OCI-M2 (cell line): Measurements from ENCODE around the gene SPATA6.
"Not testable (repeated sequence)": the region's sequence is repeated elsewhere in the genome, so short reads cannot be mapped to it uniquely, and the experiment has no call there.

Experiments
- DNase-seq: peaks from one replicate; lab custom pipeline; 2025; ENCODE audit not compliant: unreplicated experiment; lab: John Stamatoyannopoulos, UW

SPATA6 gene

GRCh38 chr1:48362901-48363300 lies 109.1 kb downstream of the SPATA6 start:
- DNase-seq = no peak

DNA sequence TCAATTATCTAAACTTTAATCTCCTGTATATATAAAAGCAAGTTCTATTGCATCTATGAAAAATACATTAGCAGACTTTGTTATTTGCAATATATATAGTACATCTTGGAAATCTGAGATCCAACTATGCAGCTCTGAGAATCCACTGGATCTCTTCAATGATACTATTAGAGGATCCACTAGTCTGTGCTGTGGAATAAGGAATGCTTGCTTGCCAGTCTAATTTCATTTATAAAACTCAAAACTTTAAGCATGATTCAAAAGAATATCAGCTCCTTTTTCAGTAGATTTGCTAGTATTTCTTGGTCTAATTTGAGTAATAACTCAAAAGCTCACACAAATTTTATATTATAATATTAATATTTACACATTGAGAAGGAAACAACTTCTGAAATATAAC lies 115.1 kb downstream of the SPATA6 start:
- DNase-seq = no peak

DNA sequence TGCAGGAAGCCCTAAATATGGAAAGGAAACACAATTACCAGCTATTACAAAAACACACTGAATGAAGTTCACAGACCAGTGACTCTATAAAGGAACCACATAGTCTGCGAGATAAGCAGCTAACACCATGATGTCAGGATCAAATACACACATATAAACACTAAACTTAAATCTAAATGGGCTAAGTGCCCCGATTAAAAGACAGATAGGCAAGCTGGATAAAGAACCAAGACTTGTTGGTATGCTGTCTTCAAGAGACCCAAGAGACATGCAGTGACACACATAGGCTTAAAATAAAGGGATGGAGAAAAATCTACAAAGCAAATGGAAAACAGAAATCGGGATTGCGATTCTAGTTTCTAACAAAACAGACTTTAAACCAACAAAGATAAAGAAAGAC lies 127.6 kb downstream of the SPATA6 start:
- no peak for DNase-seq

DNA sequence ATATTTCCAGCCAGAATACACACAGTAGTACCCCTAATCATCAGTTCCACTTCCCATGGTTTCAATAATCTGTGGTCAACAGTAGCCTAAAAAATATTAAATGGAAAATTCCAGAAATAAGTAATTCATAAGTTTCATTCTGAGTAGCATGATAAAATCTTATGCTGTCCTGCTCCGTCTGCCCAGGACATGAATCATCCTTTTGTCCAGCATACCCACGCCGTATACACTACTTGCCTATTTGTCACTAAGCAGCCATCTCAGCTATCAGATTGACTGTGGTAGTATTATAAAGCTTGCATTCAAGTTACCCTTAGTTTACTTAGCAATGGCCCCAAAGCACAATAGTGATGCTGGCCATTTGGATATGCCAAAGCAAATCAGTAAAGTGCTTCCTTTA lies 130.8 kb downstream of the SPATA6 start:
- no peak for DNase-seq

DNA sequence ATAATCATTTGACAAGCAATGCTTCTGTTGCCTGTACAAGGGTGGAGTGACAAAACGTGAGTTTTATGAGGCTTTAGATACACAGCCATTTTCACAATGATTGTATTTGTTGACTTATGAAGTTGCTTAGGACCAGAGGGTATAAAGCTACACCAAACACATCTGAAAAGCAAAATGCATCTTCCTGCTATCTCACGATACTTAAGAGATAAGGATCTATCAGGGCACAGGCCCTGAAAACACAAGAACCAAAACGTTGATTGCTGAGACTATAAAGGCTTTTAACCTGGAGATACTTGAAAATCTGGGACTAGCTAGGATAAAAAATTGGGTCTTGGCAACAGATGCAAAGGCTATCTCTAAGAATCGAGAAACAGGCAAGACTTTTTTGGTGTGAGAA lies 133.7 kb downstream of the SPATA6 start:
- no peak for DNase-seq

DNA sequence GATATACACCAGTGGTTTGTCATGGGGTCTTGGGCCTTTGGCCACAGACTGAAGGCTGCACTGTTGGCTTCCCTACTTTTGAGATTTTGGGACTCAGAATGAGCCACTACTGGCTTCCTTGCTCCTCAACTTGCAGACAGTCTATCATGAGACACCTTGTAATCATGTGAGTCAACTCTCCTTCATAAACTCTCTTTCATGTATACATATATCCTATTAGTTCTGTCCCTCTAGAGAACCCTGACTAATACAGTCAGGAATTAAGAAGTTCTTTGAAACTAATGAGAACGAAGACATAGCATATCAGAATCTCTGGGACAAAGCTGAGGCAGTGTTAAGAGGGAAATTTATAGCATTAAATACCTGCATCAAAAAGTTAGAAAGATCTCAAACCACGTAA lies 138.7 kb downstream of the SPATA6 start:
- no peak for DNase-seq

GRCh38 chr1:48332115-48332514 lies 139.9 kb downstream of the SPATA6 start:
- DNase-seq = no peak

DNA sequence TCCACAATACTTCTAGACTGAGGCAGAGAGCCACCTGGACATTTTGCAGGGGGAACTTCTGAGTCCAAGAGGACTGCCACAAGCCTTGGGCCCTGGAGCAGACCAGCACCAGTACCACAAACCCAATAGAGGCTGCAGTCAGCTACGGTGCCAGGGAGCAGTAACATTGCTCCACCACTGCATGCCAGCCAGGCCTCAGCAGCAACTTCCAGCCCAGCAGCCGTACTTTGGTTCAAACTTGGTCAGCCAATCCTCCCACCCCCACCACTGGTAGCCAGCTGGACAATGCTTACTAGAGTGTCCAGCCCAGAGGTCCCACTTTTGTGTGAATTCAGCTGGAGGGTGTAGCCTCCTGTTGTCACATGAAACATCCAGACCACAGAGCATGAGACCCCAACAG lies 142.1 kb downstream of the SPATA6 start:
- no peak for DNase-seq

DNA sequence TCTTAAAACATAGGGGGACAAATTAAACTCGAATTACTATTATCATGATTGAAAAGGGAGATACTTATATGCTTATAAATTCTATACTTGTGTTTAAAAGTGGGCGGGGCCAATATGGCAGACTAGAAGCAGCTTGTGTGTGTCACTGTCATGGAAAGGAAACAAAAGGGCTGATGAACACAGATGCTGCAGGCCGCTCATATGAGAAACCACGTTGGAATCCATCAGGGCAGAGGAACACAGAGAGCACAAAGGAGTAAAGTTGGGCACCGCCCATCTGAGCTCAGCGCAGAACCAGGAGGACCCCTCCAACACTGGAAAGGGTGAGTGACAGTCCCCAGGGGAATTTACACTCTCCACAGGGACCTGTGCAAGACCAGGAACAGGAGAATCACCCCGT lies 142.5 kb downstream of the SPATA6 start:
- no peak for DNase-seq

- DNase-seq = not testable (repeated sequence)
Measured at GRCh38 chr1:48311829-48312228, 160.2 kb downstream of the SPATA6 start.

GRCh38 chr1:48309564-48310082 lies 162.4 kb downstream of the SPATA6 start:
- DNase-seq = no peak

GRCh38 chr1:48302652-48303051 lies 169.4 kb downstream of the SPATA6 start:
- DNase-seq = no peak

DNA sequence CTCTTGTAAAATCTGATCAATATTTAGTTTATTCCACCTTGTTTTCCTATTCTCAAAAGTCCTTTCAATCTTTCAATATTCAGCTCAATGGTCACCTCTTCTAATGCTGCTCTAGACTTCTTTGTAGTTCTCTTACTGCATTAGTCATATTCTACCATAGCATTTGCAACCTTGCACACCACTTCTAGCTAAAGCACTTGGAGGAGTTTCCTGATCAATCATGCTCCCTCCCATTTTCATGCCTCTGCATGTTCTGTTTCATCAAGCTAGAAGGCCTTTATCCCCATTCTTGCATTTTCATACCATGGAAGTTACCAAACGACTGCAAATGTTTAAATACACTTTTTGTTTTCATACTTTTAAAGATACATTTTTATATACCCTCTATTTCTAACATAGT lies 177.3 kb downstream of the SPATA6 start:
- no peak for DNase-seq

DNA sequence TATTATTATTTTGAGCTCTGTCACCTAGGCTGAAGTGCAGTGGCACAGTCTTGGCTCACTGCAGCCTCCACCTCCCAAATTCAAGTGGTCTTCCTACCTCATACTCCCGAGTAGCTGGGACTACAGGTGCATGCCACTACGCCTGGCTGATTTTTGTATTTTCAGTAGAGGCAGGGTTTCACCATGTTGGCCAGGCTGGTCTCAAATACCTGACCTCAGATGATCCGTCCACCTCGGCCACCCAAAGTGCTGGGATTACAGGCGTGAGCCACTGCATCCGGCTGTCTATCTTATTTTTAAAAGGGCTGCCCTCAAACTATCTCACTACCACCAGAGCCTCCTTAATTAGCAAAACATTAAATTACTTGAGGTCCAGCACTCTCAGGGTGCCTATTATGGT lies 177.9 kb downstream of the SPATA6 start:
- DNase-seq = not testable (repeated sequence)

DNA sequence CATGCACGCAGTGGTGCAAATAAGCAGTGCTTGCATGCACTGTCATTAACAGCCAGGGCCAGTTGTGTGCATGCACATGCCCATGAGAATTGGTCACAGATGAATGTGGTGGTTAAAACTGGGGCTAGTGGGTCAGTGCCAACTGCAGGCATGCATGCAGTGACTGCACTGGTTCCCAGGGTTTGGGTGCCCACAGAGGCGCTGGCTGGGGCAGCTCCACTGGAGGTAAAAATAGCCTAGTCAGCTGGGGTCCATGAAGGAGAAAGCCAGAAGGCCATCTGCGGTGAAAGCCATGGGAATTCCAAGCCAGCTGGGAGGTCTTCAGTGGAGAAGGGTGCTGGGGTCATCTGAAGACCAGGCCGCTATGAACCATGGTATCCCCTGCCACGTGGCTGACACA lies 179.3 kb downstream of the SPATA6 start:
- no peak for DNase-seq

DNA sequence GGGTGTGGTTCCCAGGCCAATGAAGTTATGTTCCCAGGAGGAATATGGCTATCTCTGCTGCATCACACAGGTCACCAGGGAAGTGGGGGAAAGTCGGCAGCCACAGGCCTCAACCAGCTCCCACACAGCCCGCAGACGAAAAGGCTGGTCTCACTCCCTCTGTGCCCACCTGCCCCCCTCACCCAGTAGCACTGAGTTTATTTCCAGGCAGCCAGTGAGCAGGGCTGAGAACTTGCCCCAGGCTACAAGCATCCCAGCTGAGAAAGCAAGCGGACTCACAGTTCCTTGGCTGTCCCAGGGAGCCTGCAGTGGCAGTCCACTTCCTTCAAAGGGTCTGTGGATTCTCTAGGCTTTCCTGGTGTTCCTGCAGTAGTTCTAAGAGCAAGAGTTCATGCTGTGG lies 180.6 kb downstream of the SPATA6 start:
- no peak for DNase-seq

- DNase-seq = no peak
Measured at GRCh38 chr1:48285525-48285924, 186.5 kb downstream of the SPATA6 start.

DNA sequence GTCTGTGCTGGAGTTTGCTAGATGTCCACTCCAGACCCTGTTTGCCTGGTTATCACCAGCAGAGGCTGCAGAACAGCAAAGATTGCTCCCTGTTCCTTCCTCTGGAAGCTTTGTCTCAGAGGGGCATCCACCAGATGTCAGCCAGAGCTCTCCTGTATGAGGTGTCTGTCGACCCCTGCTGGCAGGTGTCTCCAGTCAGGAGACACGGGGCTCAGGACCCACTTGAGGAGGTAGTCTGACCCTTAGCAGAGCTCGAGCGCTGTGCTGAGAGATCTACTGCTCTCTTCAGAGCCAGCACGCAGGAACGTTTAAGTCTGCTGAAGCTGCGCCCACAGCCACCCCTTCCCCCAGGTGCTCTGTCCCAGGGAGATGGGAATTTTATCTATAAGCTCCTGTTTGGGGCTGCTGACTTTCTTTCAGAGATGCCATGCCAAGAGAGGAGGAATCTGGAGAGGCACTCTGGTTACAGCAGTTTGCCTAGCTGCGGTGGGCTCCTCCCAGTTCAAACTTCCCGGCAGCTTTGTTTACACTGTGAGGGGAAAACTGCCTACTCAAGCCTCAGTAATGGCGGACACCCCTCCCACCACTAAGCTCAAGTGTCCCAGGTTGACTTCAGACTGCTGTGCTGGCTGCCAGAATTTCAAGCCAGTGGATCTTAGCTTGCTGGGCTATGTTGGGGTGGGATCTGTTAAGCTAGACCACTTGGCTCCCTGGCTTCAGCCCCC lies 187.1 kb downstream of the SPATA6 start:
- DNase-seq = not testable (repeated sequence)

GRCh38 chr1:48282329-48282728 lies 189.7 kb downstream of the SPATA6 start:
- DNase-seq = not testable (repeated sequence)

DNA sequence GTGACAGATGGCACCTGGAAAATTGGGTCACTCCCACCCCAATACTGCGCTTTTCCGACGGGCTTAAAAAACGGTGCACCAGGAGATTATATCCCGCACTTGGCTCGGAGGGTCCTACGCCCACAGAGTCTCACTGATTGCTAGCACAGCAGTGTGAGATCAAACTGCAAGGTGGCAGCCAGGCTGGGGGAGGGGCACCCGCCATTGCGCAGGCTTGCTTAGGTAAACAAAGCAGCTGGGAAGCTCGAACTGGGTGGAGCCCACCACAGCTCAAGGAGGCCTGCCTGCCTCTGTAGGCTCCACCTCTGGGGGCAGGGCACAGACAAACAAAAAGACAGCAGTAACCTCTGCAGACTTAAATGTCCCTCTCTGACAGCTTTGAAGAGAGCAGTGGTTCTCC lies 194.6 kb downstream of the SPATA6 start:
- not testable (repeated sequence) for DNase-seq

GRCh38 chr1:48266576-48266975 lies 205.4 kb downstream of the SPATA6 start:
- no peak for DNase-seq

DNA sequence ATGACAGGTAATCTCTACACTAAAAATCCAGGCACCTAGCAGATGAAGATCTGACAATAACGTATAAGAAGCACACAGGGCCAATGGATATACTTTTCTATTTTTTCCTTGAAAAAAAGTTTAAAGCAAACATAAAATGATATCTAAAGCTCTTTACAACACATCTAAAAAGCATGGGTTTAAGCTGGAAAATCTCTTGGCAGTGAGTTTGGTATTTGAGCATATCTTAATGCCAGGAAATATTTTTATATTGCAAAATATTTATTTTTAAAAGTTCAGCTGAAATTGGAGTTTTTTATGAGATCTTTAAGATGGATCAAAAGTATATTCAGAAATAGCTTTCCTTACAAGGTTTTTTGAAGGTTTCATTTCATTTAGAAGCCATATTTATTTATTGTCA lies 209.0 kb downstream of the SPATA6 start:
- no peak for DNase-seq

DNA sequence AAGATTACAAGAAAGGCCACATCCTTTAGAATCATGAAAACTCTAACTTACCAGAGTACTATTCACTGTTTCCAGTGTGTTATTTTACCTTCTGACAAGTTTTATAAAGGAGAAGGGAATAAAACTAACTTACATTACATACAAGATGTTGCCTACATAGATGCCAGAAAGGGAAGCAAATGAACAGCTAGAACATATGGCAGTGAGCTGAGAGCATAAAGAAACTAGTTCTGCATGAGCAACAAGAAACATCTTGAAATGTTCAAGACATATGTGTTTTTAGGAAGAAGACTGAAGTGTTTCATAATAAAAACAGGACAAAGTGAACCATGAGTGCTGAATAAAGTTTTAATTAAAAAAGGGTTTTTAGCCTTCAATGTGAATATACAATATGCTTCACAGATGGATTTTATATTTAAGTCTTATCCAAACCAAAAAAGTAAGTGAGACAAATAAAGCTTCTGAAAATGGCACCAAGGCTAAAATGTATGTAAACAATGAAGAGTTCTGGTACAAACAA lies 210.1 kb downstream of the SPATA6 start:
- no peak for DNase-seq
